Measurements from ENCODE around the gene PPM1H. TPM values are rescaled to one million over a fixed set of nuclear protein-coding genes. Genes with fewer than 3 reads are reported as not detected.
A peak's percentile ranks its signal among the peaks of the same experiment; 100 is the strongest.

Gene PPM1H
- polyA plus RNA-seq, 1 of the 3 experiments (the other 2 are of a cell fraction) = 0.13 TPM

- no peak for TF ChIP-seq RCOR1 (IDR thresholded peaks at IDR 0.05; ENCODE audit: low read length)
- TF ChIP-seq SMC3 (IDR thresholded peaks at IDR 0.05; ENCODE audit: low read depth, low read length) = no peak
- TF ChIP-seq FOXJ3 (CRISPR knock-in tag; IDR thresholded peaks at IDR 0.05) = no peak
- TF ChIP-seq, protein P1, sequence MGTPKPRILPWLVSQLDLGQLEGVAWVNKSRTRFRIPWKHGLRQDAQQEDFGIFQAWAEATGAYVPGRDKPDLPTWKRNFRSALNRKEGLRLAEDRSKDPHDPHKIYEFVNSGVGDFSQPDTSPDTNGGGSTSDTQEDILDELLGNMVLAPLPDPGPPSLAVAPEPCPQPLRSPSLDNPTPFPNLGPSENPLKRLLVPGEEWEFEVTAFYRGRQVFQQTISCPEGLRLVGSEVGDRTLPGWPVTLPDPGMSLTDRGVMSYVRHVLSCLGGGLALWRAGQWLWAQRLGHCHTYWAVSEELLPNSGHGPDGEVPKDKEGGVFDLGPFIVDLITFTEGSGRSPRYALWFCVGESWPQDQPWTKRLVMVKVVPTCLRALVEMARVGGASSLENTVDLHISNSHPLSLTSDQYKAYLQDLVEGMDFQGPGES (IDR thresholded peaks at IDR 0.05; ENCODE audit: low read depth, low read length) = no peak
- no peak for TF ChIP-seq GATA2 (CRISPR knock-in tag; IDR thresholded peaks at IDR 0.05)
- TF ChIP-seq TAF1 (IDR thresholded peaks at IDR 0.05; ENCODE audit: borderline replicate concordance, low read depth, low read length) = peak; percentile 7; the same call in 1 of the 2 replicates
- TF ChIP-seq EP300 (IDR thresholded peaks at IDR 0.05; ENCODE audit: borderline replicate concordance in 1 of 2, low read depth in 1 of 2, low read length in 1 of 2) = peak in 1 of 2 experiments; percentile 58; a peak in 1 of 4 replicates
- 0 out of 2 replicates have a peak, but pooled peaks have one; percentile 32 for TF ChIP-seq FOXM1 (IDR thresholded peaks at IDR 0.05; ENCODE audit: low read depth)
- TF ChIP-seq MEF2A (IDR thresholded peaks at IDR 0.05; ENCODE audit: borderline replicate concordance, low read depth) = no peak
- TF ChIP-seq FOSL2 (IDR thresholded peaks at IDR 0.05; ENCODE audit: borderline replicate concordance, low read depth) = peak; percentile 94
- peak; percentile 86 for TF ChIP-seq JUND (IDR thresholded peaks at IDR 0.05)
- TF ChIP-seq NRF1 (IDR thresholded peaks at IDR 0.05; ENCODE audit: low read depth, low read length) = no peak
- no peak for TF ChIP-seq RFX5 (IDR thresholded peaks at IDR 0.05; ENCODE audit: low read length)
- no peak for TF ChIP-seq GABPA (IDR thresholded peaks at IDR 0.05; ENCODE audit: low read depth)
- no peak for TF ChIP-seq USF1 (IDR thresholded peaks at IDR 0.05; ENCODE audit: borderline replicate concordance, low read depth)
- TF ChIP-seq POLR2AphosphoS5 (IDR thresholded peaks at IDR 0.05; ENCODE audit: low read depth, low read length) = no peak; the same call in 1 of the 2 replicates
Measured at GRCh38 chr12:62724947-62725451, 210.0 kb downstream of the PPM1H start (continued).

- peak overlapping the region; percentile 56; the same call in 1 of the 2 replicates for H3K4me2 ChIP-seq
- no peaks in the 10 kb centered on the region for H3K79me2 ChIP-seq (ENCODE audit: insufficient read depth)
- H3K36me3 ChIP-seq (replicated peaks in 1 of 2; ENCODE audit: control insufficient read depth in 1 of 2, insufficient read depth in 2 of 2, low read length in 1 of 2) = no peaks in the 10 kb centered on the region
- peak overlapping the region; percentile 8; the same call in 1 of the 2 replicates for H3K9ac ChIP-seq
- no peak for DNase-seq
- ChIA-PET CTCF (no interaction called here), POLR2A (no interaction called here)
- H3K9me2 ChIP-seq = no peaks in the 10 kb centered on the region
- no peaks in the 10 kb centered on the region for H3K9me3 ChIP-seq
- H4K20me1 ChIP-seq (ENCODE audit: insufficient read depth) = no peaks in the 10 kb centered on the region
- no peak overlapping the region for H3K4me3 ChIP-seq (ENCODE audit: low read depth in 2 of 2, low read length in 1 of 2)
- WGBS (ENCODE audit: low lambda C conversion rate) = 91% methylated on average over 3 of the region's 3 CpGs
- peaks cover 22% of the 10 kb centered on the region for H3F3A ChIP-seq (replicated peaks; ENCODE audit: insufficient read depth)
- no peaks in the 10 kb centered on the region for H3K27me3 ChIP-seq (ENCODE audit: insufficient read depth)
- H2AFZ ChIP-seq (ENCODE audit: low read depth) = peak overlapping the region; percentile 64
- H3K4me1 ChIP-seq (ENCODE audit: control insufficient read depth in 1 of 2, insufficient read depth in 2 of 2, low read depth in 1 of 2, low read length in 1 of 2) = peaks cover 5 to 45% of the 10 kb centered on the region in 2 experiments
- peak overlapping the region; percentile 55 to 77; a peak in 3 of 4 replicates for H3K27ac ChIP-seq (ENCODE audit: low read depth in 2 of 2, low read length in 1 of 2)
- TF ChIP-seq EP300 (IDR thresholded peaks at IDR 0.05; ENCODE audit: borderline replicate concordance in 1 of 2, low read depth in 1 of 2, low read length in 1 of 2) (no peak), YY1 (IDR thresholded peaks at IDR 0.05; ENCODE audit: low read depth) (no peak), USF1 (IDR thresholded peaks at IDR 0.05; ENCODE audit: borderline replicate concordance, low read depth) (no peak), FOXM1 (IDR thresholded peaks at IDR 0.05; ENCODE audit: low read depth) (no peak), CHD2 (IDR thresholded peaks at IDR 0.05; ENCODE audit: low read length, partially characterized antibody) (no peak), NRF1 (IDR thresholded peaks at IDR 0.05; ENCODE audit: low read depth, low read length) (no peak), TCF12 (IDR thresholded peaks at IDR 0.05) (no peak), GATA2 (CRISPR knock-in tag; IDR thresholded peaks at IDR 0.05) (no peak), POLR2AphosphoS5 (IDR thresholded peaks at IDR 0.05; ENCODE audit: low read depth, low read length) (no peak), USF2 (IDR thresholded peaks at IDR 0.05; ENCODE audit: borderline replicate concordance, low read depth, low read length) (no peak), RXRA (IDR thresholded peaks at IDR 0.05; ENCODE audit: borderline replicate concordance, low read depth) (no peak), TAF1 (IDR thresholded peaks at IDR 0.05; ENCODE audit: borderline replicate concordance, low read depth, low read length) (no peak), EZH2phosphoT487 (IDR thresholded peaks at IDR 0.05; ENCODE audit: borderline replicate concordance, low read depth) (no peak)
- TF ChIP-seq, protein P2, sequence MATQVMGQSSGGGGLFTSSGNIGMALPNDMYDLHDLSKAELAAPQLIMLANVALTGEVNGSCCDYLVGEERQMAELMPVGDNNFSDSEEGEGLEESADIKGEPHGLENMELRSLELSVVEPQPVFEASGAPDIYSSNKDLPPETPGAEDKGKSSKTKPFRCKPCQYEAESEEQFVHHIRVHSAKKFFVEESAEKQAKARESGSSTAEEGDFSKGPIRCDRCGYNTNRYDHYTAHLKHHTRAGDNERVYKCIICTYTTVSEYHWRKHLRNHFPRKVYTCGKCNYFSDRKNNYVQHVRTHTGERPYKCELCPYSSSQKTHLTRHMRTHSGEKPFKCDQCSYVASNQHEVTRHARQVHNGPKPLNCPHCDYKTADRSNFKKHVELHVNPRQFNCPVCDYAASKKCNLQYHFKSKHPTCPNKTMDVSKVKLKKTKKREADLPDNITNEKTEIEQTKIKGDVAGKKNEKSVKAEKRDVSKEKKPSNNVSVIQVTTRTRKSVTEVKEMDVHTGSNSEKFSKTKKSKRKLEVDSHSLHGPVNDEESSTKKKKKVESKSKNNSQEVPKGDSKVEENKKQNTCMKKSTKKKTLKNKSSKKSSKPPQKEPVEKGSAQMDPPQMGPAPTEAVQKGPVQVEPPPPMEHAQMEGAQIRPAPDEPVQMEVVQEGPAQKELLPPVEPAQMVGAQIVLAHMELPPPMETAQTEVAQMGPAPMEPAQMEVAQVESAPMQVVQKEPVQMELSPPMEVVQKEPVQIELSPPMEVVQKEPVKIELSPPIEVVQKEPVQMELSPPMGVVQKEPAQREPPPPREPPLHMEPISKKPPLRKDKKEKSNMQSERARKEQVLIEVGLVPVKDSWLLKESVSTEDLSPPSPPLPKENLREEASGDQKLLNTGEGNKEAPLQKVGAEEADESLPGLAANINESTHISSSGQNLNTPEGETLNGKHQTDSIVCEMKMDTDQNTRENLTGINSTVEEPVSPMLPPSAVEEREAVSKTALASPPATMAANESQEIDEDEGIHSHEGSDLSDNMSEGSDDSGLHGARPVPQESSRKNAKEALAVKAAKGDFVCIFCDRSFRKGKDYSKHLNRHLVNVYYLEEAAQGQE (IDR thresholded peaks at IDR 0.05; ENCODE audit: low read depth, low read length) = no peak
Measured at GRCh38 chr12:62724285-62724684, 210.7 kb downstream of the PPM1H start.
